Activated CD4-positive, alpha-beta T cell treated with anti-CD3 and anti-CD28 coated beads, Interleukin-2, Interleukin-6, amounts not matched to agents 100 ng/mL and 50 ng/mL, durations not matched to agents 16 hours and 8 hours (primary cell): ENCODE measurements around the gene ULK3.
A peak's percentile ranks its signal among the peaks of the same experiment; 100 is the strongest.

Experiments used
- DNase-seq: peaks from one replicate; pipeline ENCODE4 v3.0.0-alpha.2; 2020

The ULK3 gene

DNA sequence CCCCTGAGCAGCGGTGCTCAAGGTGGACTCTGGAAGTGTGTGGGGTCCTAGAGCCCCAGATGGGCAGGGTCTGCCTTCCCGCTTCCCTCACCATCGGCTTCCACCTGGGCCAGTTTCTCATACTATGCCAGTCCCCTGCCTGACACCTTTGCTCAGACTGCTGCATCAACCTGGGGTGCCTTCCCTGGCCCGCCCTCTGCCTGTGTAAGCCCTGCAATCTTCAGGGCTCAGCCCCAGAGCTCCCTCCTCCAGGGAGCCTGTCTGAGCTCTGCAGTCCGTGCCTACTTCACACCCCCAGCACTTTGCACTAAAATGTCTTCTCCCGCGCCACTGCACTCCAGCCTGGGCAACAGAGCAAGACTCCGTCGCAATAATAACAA lies 48.0 kb downstream of the ULK3 start:
- no peak for DNase-seq

- no peak for DNase-seq
These were observed 48.5 kb downstream of the ULK3 start for GRCh38 chr15:74794248-74794969.

DNA sequence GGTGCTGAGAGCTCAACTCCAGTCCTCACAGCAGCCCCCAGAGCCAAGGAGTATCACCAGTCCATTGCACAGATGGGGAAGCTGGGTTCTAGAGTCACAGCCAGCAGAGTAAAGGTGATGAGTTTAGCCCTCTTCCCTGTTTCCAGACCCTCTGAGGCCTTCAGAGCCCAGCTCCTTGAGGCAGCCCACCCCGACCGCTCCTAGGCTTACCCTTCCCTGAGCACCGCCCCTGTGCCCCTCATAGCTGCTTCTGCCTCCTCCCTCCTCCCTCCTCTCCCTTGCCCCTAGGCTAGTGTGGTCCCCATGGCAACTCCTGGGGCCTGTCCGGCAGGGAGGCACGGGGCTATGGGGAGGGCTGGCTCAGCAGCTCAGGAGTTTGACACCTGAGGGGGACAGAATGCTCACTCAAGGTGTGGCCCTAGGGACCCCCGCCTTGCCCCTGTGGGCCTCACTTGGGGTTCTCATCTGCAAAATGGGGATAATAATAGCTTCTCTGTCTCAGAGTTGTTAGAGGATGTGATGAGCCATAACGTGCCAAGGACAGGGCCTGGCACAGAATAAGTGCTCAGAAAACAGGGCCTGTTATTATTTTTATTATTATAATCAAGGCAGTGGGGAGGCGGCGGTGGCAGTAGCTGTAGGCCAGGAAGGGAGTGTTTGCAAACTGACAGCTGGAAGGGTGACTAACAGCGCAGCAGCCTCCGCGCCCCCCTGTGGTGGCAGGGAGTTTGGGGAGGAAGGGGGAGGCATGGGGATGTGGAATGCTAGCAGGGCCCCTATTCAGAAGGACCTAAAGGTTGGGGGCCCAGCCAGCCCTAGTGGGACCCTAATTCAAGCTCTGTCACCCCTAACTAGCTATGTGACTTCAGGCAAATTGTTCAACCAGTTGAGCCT lies 49.6 kb downstream of the ULK3 start:
- peak; percentile 72 for DNase-seq

DNA sequence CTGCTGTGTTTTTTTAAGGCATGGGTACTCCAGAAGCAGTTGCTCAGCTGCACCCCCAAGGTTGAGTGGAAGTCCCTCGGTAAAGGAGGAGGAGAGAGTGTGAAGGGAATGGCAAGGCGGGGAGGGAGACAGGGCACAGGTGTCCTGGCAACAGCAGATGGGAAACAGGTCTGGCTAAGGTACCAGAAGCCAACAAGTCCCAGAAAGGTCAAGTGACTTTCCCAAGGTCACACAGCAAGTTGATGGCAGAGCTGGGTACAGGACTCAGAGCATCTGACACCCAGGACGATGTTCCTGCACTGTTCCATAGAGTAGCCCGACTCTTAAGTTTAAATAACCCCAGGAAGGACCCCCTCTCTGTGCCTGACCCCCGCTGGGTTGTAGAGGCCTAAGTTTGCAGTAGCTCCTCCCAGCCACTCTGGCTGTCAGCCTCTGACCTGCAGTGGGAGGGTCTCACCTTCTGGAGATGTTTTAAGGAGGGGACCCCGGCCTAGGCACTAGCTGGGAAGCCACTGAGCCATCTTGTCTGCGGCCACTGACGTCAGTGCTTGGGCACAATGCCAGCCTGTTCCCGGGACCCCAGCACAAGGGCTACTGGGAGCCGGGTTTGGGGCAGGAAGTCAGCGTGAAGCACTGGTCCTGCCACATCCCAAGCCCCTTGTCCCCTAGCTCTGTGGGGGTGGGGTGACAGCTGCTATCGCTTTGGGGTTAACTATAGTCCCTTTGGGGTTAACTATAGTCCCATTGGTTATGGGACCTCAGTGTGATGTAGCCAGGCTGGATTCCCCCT lies 50.5 kb downstream of the ULK3 start:
- no peak for DNase-seq

GRCh38 chr15:74791667-74792066 lies 51.3 kb downstream of the ULK3 start:
- DNase-seq: no peak

DNA sequence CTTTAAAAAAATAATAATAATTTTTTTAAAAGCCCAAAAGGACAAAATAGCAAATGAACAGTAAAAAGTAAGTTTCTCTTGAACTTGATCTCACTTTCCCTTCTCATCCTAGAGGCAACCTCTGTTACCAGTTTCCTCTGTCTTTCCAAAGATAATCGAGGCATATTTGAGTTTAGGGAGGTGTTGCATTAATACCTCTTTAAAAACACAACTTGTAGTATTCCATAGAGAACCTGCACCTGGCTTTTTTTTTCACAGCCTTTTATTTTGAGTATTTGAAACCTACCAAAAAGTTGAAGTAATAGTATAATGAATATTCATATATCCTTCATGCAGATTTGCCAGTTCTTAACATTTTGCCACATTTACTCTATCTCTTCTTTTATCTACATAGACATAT lies 51.9 kb downstream of the ULK3 start:
- DNase-seq: no peak

GRCh38 chr15:74790080-74790916 lies 52.7 kb downstream of the ULK3 start:
- DNase-seq: peak; percentile 71

- DNase-seq: no peak
These were observed 53.2 kb downstream of the ULK3 start for GRCh38 chr15:74789741-74790079.

DNA sequence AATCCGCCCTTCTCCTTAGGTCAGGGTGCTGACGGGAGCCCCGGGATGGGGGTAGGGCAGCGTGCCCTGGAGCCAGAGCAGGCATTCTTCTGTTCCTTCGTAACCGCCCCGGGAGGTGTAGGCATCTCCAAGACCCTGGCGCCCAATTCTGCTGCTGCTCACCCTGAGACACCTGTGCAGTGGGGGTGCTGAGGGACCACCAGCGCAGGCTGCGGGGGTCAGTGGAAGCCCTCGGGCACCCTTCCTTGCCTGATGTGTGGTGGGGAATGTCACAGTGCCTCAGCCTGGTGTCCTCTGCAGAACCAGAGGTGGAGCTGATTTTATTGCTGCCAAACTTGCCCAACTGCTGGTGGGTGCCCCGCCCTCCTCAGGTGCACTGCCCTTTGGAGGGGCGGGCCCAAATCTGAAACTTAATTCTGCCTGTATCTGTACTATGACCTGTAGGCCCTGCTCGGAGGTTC lies 53.8 kb downstream of the ULK3 start:
- peak; percentile 59 for DNase-seq

DNA sequence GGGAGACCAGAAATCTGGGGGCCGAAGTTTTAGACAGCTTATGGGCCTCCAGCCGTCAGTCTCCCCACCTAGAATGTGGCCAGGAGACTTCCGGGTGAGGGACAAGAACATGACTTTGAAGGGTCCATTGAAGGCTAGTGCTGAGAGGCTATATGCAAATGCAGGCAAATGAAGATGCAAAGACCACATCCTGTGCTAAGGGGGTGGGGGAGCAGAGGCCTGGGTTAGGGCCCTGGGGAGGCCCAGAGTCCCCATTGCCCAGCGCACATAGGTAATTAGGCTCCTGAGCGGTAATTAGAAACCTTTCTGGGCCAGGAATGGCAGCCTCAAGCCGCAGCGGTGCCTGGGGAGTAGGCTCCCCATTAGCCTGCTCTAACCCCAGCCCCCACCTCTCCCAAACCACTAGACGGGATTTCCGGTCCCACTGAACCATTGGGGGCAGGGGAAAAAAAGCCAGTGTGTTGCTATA lies 54.2 kb downstream of the ULK3 start:
- peak; percentile 76 for DNase-seq

DNA sequence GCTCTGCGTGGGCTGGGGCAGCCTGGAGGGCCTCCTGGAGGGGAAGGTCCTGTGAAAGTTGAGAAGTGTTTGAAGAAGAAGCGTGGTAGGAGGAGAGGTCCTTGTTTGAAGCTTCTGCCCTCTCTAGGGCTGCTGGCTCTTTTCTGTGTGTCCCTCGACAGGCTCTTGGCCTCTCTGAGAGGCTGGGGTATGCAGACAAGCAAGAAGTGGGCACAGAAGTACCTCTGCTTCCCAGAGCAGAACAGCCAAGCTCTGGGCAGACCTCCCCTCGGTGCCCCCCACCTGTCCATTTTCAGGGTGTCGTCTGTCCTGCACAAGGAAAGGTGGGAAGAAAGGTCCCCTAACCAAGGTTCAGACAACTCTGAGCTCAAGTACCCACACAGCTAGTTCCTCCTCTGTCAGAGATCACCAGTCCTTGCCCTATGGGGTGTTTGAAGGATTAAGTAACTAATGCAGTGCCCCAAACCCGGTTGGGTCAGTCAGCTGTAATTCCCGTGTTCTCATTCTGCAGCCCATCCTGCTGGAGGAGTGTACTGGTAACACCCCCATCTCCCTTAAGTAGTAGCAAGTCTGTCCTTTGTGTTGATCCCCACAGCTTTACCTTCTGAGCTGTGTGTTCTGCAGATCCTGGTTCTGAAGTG lies 54.8 kb downstream of the ULK3 start:
- DNase-seq: no peak

DNA sequence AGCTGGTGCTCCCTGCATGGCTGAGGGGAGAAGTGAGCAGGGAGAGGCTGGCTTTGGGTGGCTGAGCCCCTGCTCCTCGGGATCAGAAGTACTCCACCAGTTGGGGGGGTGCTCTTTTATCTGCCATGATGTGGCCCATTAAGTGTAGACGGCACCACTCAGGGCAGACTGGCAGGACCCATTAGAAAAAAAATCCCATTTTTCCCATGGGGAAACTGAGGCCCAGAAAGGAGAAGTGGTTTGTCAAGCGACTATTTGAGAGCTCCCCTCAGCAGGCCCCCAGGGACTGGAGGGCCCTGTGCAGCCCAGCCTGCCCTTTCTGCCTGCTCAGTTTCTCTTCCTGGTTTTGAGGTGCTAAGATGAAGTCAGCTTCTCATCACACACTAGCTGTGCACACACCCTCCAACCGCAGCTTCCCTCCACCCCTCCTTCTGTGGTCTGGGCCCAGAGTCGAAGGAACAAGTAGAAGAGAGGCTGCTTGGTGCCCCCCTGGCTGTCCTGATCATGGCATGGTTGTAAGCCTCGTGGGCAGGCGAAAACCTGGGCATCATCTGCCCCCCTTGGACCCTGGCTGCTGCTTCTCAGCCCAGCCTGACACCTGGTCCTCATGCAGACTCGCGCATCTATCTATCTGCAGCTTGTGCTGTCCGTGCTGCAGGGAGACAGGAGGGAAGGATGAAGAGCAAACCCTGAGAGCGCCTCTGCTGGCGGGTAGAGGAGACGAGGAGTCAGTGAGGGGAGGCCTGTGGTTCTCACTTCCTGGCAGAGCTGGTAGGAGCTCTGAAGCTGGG lies 55.5 kb downstream of the ULK3 start:
- DNase-seq: peak; percentile 95

GRCh38 chr15:74786551-74787165 lies 56.3 kb downstream of the ULK3 start:
- DNase-seq: peak; percentile 59
